Measurements from ENCODE around the gene MAP1LC3C.

DNA sequence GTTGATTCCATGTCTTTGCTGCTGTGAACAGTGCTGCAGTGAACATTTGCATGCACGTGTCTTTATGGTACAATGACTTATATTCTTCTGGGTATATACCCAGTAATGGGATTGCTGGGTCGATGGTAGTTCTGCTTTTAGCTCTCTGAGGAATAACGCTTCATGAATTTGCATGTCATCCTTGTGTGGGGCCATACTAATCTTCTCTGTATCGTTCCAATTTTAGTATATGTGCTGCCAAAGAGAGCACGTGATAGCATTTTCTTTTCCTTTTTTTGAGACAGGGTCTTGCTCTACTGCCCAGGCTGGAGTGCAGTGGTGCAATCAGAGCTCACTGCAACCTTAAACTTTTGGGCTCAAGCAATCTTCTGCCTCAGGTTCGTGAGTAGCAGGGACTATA lies 24.9 kb upstream of the MAP1LC3C start:
- TF ChIP-seq POLR2AphosphoS5 (IDR thresholded peaks at IDR 0.05) (no peak), CTCF (IDR thresholded peaks at IDR 0.05) (no peak), POLR2A (IDR thresholded peaks at IDR 0.05) (no peak)

Data from breast epithelium (tissue), 3 donors.